ENCODE data around the gene SSB.

Gene SSB

DNA sequence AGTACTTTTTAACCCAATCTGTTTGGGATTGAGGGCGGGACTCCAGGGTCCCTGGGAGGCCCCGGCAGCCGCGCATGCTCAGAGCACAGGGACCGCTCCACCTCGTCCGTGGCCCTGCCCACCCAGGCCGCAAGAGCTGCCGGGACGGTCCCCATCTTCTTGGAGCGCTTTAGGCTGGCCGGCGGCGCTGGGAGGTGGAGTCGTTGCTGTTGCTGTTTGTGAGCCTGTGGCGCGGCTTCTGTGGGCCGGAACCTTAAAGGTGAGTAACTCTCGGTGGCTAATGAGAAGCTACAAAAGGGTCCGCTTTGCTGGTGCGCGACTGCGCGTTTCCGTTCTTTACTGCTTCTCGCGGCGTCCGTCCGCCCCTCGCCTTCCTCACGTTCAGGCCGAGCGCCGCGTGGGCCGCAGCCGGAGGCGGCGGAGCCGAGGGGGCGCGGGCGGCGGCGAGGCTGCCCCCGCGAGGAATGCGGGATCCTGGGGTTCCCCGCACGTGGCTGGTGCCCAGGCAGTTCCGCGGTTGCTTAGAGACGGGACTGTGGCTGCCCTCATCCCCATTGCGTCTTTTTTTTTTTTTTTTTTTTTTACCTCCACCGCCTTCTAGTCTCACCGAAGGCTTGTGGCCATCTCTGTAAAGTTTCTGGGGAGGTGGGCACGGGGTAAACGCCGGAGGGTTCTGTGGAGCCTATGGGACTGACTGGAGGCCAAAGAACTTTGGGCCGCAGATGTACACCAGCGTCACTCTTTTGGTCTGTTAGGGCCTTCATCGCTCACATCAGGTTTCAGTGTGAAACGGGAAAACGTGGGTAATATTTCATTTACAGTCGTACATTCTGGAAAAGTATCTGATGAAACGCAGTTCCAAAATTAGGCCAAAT lies at the start of gene SSB:
Gene SSB (plus strand): TSS at position 154 of the 875 bp plus-strand sequence. CDS start 2,090 bp downstream, outside the sequence.
- Histone ChIP-seq H3K4me2 (ENCODE audit: low read length) (peak within 1 kb of the TSS; percentile 74), H3K27me3 (ENCODE audit: low read depth, low read length) (no peaks in the 10 kb centered on the region), H3K79me2 (ENCODE audit: low read length) (peaks cover 52% of the 10 kb centered on the region), H3K9ac (ENCODE audit: low read length) (peak within 1 kb of the TSS; percentile 76), H3K9me3 (ENCODE audit: insufficient read depth, low read length) (no peaks in the 10 kb centered on the region), H4K20me1 (ENCODE audit: insufficient read depth, low read length) (no peaks in the 10 kb centered on the region), H3K4me1 (ENCODE audit: low read length) (peaks cover 24% of the 10 kb centered on the region), H3K36me3 (replicated peaks; ENCODE audit: low read depth, low read length) (peaks cover 5% of the 10 kb centered on the region), H2AFZ (ENCODE audit: low read depth, low read length) (peak within 1 kb of the TSS; percentile 59), H3K4me3 (ENCODE audit: low read length) (peak within 1 kb of the TSS; percentile 85), H3K27ac (ENCODE audit: low read length) (peak within 1 kb of the TSS; percentile 86)
- TF ChIP-seq EZH2phosphoT487 (IDR thresholded peaks at IDR 0.05; ENCODE audit: low read depth): no peak
- TF ChIP-seq, protein P1, sequence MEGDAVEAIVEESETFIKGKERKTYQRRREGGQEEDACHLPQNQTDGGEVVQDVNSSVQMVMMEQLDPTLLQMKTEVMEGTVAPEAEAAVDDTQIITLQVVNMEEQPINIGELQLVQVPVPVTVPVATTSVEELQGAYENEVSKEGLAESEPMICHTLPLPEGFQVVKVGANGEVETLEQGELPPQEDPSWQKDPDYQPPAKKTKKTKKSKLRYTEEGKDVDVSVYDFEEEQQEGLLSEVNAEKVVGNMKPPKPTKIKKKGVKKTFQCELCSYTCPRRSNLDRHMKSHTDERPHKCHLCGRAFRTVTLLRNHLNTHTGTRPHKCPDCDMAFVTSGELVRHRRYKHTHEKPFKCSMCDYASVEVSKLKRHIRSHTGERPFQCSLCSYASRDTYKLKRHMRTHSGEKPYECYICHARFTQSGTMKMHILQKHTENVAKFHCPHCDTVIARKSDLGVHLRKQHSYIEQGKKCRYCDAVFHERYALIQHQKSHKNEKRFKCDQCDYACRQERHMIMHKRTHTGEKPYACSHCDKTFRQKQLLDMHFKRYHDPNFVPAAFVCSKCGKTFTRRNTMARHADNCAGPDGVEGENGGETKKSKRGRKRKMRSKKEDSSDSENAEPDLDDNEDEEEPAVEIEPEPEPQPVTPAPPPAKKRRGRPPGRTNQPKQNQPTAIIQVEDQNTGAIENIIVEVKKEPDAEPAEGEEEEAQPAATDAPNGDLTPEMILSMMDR (IDR thresholded peaks at IDR 0.05; ENCODE audit: low read depth, low read length): no peak

DNA sequence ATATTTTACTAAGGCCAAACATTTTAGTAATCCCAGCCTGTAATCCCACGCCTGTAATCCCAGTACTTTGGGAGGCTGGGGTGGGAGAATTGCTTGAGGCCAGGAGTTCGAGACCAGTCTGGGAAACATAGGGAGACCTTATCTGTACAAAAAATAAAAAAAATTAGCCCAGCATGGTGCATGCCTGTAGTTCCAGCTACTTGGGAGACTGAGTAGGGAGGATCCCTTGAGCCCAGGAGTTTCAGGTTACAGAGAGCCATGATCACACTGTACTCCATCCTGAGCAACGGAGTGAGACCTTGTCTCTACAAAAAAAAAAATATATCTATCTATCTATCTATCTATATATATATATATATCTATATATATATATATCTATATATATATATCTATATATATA lies 45.9 kb upstream of the SSB start:
- Histone ChIP-seq H3K36me3 (replicated peaks; ENCODE audit: low read depth, low read length) (peaks cover 20% of the 10 kb centered on the region), H3K4me1 (ENCODE audit: low read length) (no peaks in the 10 kb centered on the region), H3K27me3 (ENCODE audit: low read depth, low read length) (no peaks in the 10 kb centered on the region), H3K9me3 (ENCODE audit: insufficient read depth, low read length) (no peaks in the 10 kb centered on the region), H4K20me1 (ENCODE audit: insufficient read depth, low read length) (no peaks in the 10 kb centered on the region), H3K27ac (ENCODE audit: low read length) (no peak overlapping the region), H3K4me2 (ENCODE audit: low read length) (no peak overlapping the region), H3K4me3 (ENCODE audit: low read length) (no peak overlapping the region), H3K9ac (ENCODE audit: low read length) (no peak overlapping the region), H2AFZ (ENCODE audit: low read depth, low read length) (no peak overlapping the region), H3K79me2 (ENCODE audit: low read length) (0 out of 2 replicates have a peak, but pooled peaks cover 3% of the 10 kb centered on the region)
- TF ChIP-seq, protein P1 (IDR thresholded peaks at IDR 0.05; ENCODE audit: low read depth, low read length): no peak
- TF ChIP-seq EZH2phosphoT487 (IDR thresholded peaks at IDR 0.05; ENCODE audit: low read depth): no peak

- Histone ChIP-seq H3K4me3 (ENCODE audit: low read length) (no peak overlapping the region), H2AFZ (ENCODE audit: low read depth, low read length) (no peak overlapping the region)
- TF ChIP-seq EZH2phosphoT487 (IDR thresholded peaks at IDR 0.05; ENCODE audit: low read depth): no peak
- TF ChIP-seq, protein P1 (IDR thresholded peaks at IDR 0.05; ENCODE audit: low read depth, low read length): no peak
Measured at GRCh38 chr2:169755083-169755870, 43.4 kb upstream of the SSB start.

DNA sequence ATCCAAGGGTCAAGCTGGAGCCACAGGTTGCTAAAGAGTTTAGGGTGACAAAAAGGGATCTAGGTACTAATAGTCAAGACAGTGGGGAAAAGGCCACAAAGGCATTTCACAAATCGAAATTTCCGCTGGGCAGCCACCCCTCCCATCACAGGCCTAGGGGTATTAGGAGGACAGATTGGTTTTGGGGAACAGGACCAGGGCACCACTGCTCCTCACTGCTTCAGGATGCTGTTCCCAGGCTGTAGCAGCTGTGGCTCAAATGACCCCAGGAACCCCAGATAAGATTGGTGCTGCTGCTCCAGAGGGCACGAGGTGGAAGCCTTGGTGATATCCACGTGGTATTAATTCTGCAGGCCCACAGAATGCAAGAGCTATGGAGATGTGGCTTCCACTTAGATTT lies 42.3 kb upstream of the SSB start:
- no peak overlapping the region for H3K9ac ChIP-seq (ENCODE audit: low read length)
- 0 out of 2 replicates have a peak, but pooled peaks cover 3% of the 10 kb centered on the region for H3K79me2 ChIP-seq (ENCODE audit: low read length)
- H3K36me3 ChIP-seq (replicated peaks; ENCODE audit: low read depth, low read length): peaks cover 10% of the 10 kb centered on the region
- H3K27ac ChIP-seq (ENCODE audit: low read length): no peak overlapping the region
- no peak overlapping the region for H2AFZ ChIP-seq (ENCODE audit: low read depth, low read length)
- H3K9me3 ChIP-seq (ENCODE audit: insufficient read depth, low read length): no peaks in the 10 kb centered on the region
- no peaks in the 10 kb centered on the region for H3K27me3 ChIP-seq (ENCODE audit: low read depth, low read length)
- peaks cover 6% of the 10 kb centered on the region for H3K4me1 ChIP-seq (ENCODE audit: low read length)
- H3K4me3 ChIP-seq (ENCODE audit: low read length): no peak overlapping the region
- H4K20me1 ChIP-seq (ENCODE audit: insufficient read depth, low read length): no peaks in the 10 kb centered on the region
- H3K4me2 ChIP-seq (ENCODE audit: low read length): no peak overlapping the region
- TF ChIP-seq, protein P1 (IDR thresholded peaks at IDR 0.05; ENCODE audit: low read depth, low read length): no peak
- TF ChIP-seq EZH2phosphoT487 (IDR thresholded peaks at IDR 0.05; ENCODE audit: low read depth): no peak

More at GRCh38 chr2:169755083-169755870, 43.4 kb upstream of the SSB start:
- no peaks in the 10 kb centered on the region for H4K20me1 ChIP-seq (ENCODE audit: insufficient read depth, low read length)
- no peaks in the 10 kb centered on the region for H3K27me3 ChIP-seq (ENCODE audit: low read depth, low read length)
- H3K27ac ChIP-seq (ENCODE audit: low read length): no peak overlapping the region
- no peaks in the 10 kb centered on the region for H3K9me3 ChIP-seq (ENCODE audit: insufficient read depth, low read length)
- H3K36me3 ChIP-seq (replicated peaks; ENCODE audit: low read depth, low read length): peaks cover 10% of the 10 kb centered on the region
- H3K4me1 ChIP-seq (ENCODE audit: low read length): peaks cover 5% of the 10 kb centered on the region
- H3K4me2 ChIP-seq (ENCODE audit: low read length): no peak overlapping the region
- no peak overlapping the region for H3K9ac ChIP-seq (ENCODE audit: low read length)
- H3K79me2 ChIP-seq (ENCODE audit: low read length): 0 out of 2 replicates have a peak, but pooled peaks cover 3% of the 10 kb centered on the region

Measured in OCI-LY3 (cell line).